Thyroid gland (tissue), 4 donors: ENCODE data around the gene A2M. TPM values are rescaled to one million over a fixed set of nuclear protein-coding genes. Genes with fewer than 3 reads are reported as not detected.

Source experiments
- DNase-seq, 2 donors: peaks; one replicate each; pipeline ENCODE4 v3.0.0-alpha.2; 2019
- H3K27ac ChIP-seq, 3 donors: fragments of 200-600 bp; sonication (generic); 1 replicate in 2 of 3; 2 replicates in 1 of 3; pipeline ENCODE4 v1.5.1; 2016 to 2019; ENCODE audit warnings: mild to moderate bottlenecking in 1 of 3, moderate library complexity in 1 of 3
- H3K27me3 ChIP-seq: fragments of 200-600 bp; sonication (generic); one replicate; pipeline ENCODE4 v1.5.1; 2019
- H3K36me3 ChIP-seq, 2 donors: fragments of 200-600 bp; sonication (generic); one replicate each; pipeline ENCODE4 v1.5.1; 2016 to 2019
- H3K4me1 ChIP-seq, 2 donors: fragments of 200-600 bp; sonication (generic); one replicate each; pipeline ENCODE4 v1.5.1; 2017 to 2019
- H3K4me3 ChIP-seq, 3 donors: fragments of 200-600 bp; sonication (generic); replicated peaks in 1 of 3; 1 replicate in 2 of 3; 2 replicates in 1 of 3; pipeline ENCODE4 v1.5.1; 2016; ENCODE audit warnings: mild to moderate bottlenecking in 1 of 3
- H3K9me3 ChIP-seq: fragments of 200-600 bp; sonication (generic); one replicate; pipeline ENCODE4 v1.5.1; 2017
- CTCF ChIP-seq, 6 experiments: fragments of 200-600 bp in 3 of 6; fragments of 450-650 bp in 3 of 6; sonication (generic) in 3 of 6; IDR thresholded peaks; one replicate each; pipeline ENCODE4 v1.5.1; 2016 to 2019; ENCODE audit warnings: antibody characterized with exemption in 6 of 6, mild to moderate bottlenecking in 2 of 6, inconsistent platforms in 1 of 6, moderate library complexity in 1 of 6
- POLR2A ChIP-seq, 2 donors: fragments of 450-650 bp; IDR thresholded peaks; one replicate each; pipeline ENCODE4 v1.6.1; 2017; ENCODE audit warnings: antibody characterized with exemption in 2 of 2, mild to moderate bottlenecking in 2 of 2, moderate library complexity in 1 of 2
- WGBS, 2 donors: methylation state at CpG; one replicate each; pipeline ENCODE4 v1.1.5; 2017; 5-methylcytosine and 5-hydroxymethylcytosine counted together
- intact Hi-C: fragments of 100-400 bp; cut with DNase I; formaldehyde crosslinking; loops from one replicate; pipeline ENCODE4 v1.15.1; 2023
- total RNA-seq, 4 donors: library from RNA; depleted of rRNA; stranded (reverse); fragments of >200 nt; gene quantifications; one replicate each; pipeline ENCODE4 v1.2.3, GENCODE V29; 2016

A2M gene
- total RNA-seq, 4 donors from 2014 or later: 124 to 345 (median 219) TPM

- peaks cover 19 to 20% of the 10 kb centered on the region in 2 donors for H3K36me3 ChIP-seq
- H3K9me3 ChIP-seq: no peaks in the 10 kb centered on the region
- WGBS, 2 donors: 59 to 85% methylated on average over 4 of the region's 4 CpGs
Measured at GRCh38 chr12:9076733-9077132, 39.0 kb downstream of the A2M start.

GRCh38 chr12:9075138-9075535 lies 40.6 kb downstream of the A2M start:
- no peak for DNase-seq
- Histone ChIP-seq H3K27ac (no peak overlapping the region), H3K9me3 (no peaks in the 10 kb centered on the region), H3K4me1 (no peaks in the 10 kb centered on the region), H3K4me3 (no peak overlapping the region), H3K36me3 (peaks cover 19 to 25% of the 10 kb centered on the region in 2 donors), H3K27me3 (no peaks in the 10 kb centered on the region)
- intact Hi-C loops: no loop called here
- TF ChIP-seq POLR2A (IDR thresholded peaks at IDR 0.05) (no peak), CTCF (IDR thresholded peaks at IDR 0.05) (no peak)
- 86 to 91% methylated on average over 1 of the region's 1 CpG for WGBS, 2 donors

More at GRCh38 chr12:9076733-9077132, 39.0 kb downstream of the A2M start:
- intact Hi-C loops: no loop called here
- Histone ChIP-seq H3K27me3 (no peaks in the 10 kb centered on the region), H3K4me1 (no peaks in the 10 kb centered on the region), H3K4me3 (no peak overlapping the region), H3K27ac (no peak overlapping the region)
- no peak for TF ChIP-seq POLR2A (IDR thresholded peaks at IDR 0.05)
- TF ChIP-seq CTCF (IDR thresholded peaks at IDR 0.05): no peak
- DNase-seq: no peak

- intact Hi-C loops: no loop called here
- TF ChIP-seq POLR2A (IDR thresholded peaks at IDR 0.05) (no peak), CTCF (IDR thresholded peaks at IDR 0.05) (no peak)
- H3K9me3 ChIP-seq: no peaks in the 10 kb centered on the region
- H3K27ac ChIP-seq: no peak overlapping the region
- no peak overlapping the region for H3K4me3 ChIP-seq
- H3K27me3 ChIP-seq: no peaks in the 10 kb centered on the region
- DNase-seq: no peak
- 86 to 89% methylated on average over 10 of the region's 10 CpGs for WGBS, 2 donors
- H3K4me1 ChIP-seq: no peaks in the 10 kb centered on the region
- peaks cover 16 to 28% of the 10 kb centered on the region in 2 donors for H3K36me3 ChIP-seq
Measured at GRCh38 chr12:9074484-9075137, 41.1 kb downstream of the A2M start.

- DNase-seq: no peak
- Histone ChIP-seq H3K27me3 (no peaks in the 10 kb centered on the region), H3K36me3 (peaks cover 13 to 31% of the 10 kb centered on the region in 2 donors), H3K4me3 (no peak overlapping the region), H3K4me1 (no peaks in the 10 kb centered on the region), H3K9me3 (no peaks in the 10 kb centered on the region), H3K27ac (no peak overlapping the region)
- intact Hi-C loops: no loop called here
- TF ChIP-seq POLR2A (IDR thresholded peaks at IDR 0.05): no peak
- no peak for TF ChIP-seq CTCF (IDR thresholded peaks at IDR 0.05)
Measured at GRCh38 chr12:9073076-9073475, 42.6 kb downstream of the A2M start.

GRCh38 chr12:9072481-9073038 lies 43.2 kb downstream of the A2M start:
- H3K9me3 ChIP-seq: no peaks in the 10 kb centered on the region
- H3K36me3 ChIP-seq: peaks cover 13 to 35% of the 10 kb centered on the region in 2 donors
- intact Hi-C loops: no loop called here
- no peak for TF ChIP-seq CTCF (IDR thresholded peaks at IDR 0.05)
- TF ChIP-seq POLR2A (IDR thresholded peaks at IDR 0.05): no peak
- WGBS, 2 donors: 88 to 94% methylated on average over 2 of the region's 2 CpGs
- no peaks in the 10 kb centered on the region for H3K27me3 ChIP-seq
- no peak overlapping the region for H3K27ac ChIP-seq
- DNase-seq: no peak
- H3K4me3 ChIP-seq: no peak overlapping the region
- H3K4me1 ChIP-seq: no peaks in the 10 kb centered on the region
